ENCODE measurements around the gene SEMA5A. TPM values are rescaled to one million over a fixed set of nuclear protein-coding genes. Genes with fewer than 3 reads are reported as not detected.

Gene SEMA5A
- total RNA-seq, 1 donor: 57.0 TPM

DNA sequence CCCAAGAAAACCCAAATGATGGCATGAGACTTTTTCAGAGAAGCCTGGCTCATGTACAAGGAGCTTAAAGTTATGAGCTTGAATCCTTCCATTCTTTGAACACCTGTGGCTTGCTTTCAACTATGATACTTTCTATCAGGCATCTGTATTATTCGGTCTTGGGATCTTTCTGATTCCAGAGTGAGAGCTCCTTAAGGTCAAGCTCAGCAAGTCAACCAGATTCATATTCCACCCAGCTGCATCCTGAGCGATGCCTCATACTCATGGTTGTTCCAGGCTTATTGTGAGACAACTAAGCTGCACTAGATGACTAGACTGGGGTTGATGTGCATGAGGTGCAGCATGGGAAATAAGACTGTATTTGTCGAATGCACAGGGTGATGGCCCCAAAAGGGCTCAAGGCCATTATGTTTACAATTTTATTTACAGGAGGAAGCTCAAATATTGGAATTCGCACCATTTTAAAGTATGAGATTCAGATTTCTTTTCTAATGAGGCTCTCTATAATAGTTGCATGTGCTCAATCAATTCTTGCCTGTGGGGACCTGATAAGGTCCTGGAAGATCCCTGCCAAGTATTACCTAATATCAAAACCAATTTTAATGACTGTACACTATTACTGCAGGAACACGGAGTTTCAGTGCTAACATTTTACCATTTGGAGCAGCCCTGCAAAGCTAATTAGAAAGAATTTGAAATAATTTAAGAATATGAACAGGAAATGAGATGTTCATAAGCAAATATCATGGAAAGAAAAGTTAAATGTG lies 453.8 kb downstream of the SEMA5A start:
- DNase-seq (ENCODE audit: low read depth): no peak
- TF ChIP-seq, protein P1, sequence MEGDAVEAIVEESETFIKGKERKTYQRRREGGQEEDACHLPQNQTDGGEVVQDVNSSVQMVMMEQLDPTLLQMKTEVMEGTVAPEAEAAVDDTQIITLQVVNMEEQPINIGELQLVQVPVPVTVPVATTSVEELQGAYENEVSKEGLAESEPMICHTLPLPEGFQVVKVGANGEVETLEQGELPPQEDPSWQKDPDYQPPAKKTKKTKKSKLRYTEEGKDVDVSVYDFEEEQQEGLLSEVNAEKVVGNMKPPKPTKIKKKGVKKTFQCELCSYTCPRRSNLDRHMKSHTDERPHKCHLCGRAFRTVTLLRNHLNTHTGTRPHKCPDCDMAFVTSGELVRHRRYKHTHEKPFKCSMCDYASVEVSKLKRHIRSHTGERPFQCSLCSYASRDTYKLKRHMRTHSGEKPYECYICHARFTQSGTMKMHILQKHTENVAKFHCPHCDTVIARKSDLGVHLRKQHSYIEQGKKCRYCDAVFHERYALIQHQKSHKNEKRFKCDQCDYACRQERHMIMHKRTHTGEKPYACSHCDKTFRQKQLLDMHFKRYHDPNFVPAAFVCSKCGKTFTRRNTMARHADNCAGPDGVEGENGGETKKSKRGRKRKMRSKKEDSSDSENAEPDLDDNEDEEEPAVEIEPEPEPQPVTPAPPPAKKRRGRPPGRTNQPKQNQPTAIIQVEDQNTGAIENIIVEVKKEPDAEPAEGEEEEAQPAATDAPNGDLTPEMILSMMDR (IDR thresholded peaks at IDR 0.05; ENCODE audit: insufficient read depth, low read length): no peak
- no peak overlapping the region for H3K4me3 ChIP-seq (ENCODE audit: low read depth, low read length)

- TF ChIP-seq, protein P1 (IDR thresholded peaks at IDR 0.05; ENCODE audit: insufficient read depth, low read length): no peak
- no peak for DNase-seq (ENCODE audit: low read depth)
- no peak overlapping the region for H3K4me3 ChIP-seq (ENCODE audit: low read depth, low read length)
These were observed 455.4 kb downstream of the SEMA5A start for GRCh38 chr5:9090381-9091026.

GRCh38 chr5:9089893-9090292 lies 456.0 kb downstream of the SEMA5A start:
- TF ChIP-seq, protein P1 (IDR thresholded peaks at IDR 0.05; ENCODE audit: insufficient read depth, low read length): no peak
- no peak overlapping the region for H3K4me3 ChIP-seq (ENCODE audit: low read depth, low read length)
- DNase-seq (ENCODE audit: low read depth): no peak

DNA sequence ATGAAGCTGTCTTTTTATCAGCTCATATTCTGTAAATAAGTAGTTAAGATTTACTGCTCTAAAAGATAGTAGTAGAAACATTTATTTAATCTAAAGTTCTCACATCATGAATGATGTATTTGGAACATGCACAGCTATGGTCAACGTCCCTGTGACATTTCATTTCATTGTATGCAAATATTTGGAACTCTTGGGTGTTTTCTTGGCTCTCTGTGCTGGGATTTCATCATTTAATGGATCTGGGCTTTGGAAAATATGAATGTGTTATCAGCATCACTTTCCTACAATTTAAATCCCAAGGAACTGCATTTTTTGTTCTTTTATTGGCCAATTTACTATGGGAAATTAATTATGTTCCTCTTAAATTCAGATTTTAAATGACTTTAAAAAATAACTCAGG lies 462.9 kb downstream of the SEMA5A start:
- H3K4me3 ChIP-seq (ENCODE audit: low read depth, low read length): no peak overlapping the region
- DNase-seq (ENCODE audit: low read depth): peak; percentile 91
- TF ChIP-seq, protein P1 (IDR thresholded peaks at IDR 0.05; ENCODE audit: insufficient read depth, low read length): no peak

DNA sequence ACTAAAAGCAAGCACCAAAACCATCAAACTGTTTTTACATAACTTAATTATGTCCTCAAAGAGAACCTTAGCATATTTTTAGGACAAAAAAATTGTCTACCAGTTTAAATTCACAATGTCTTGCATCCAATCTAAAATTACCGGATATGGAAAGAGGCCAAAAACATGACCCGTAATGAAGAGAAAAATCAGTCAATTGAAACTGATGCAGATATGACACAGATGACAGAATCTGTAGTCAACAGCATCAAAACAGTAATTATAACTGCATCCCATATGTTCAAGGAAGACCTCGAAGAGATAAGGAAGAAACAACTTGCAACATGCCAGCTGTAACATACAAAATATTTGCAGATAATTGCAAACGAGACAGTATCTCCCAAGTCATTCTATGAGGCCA lies 473.2 kb downstream of the SEMA5A start:
- no peak for DNase-seq (ENCODE audit: low read depth)
- TF ChIP-seq, protein P1 (IDR thresholded peaks at IDR 0.05; ENCODE audit: insufficient read depth, low read length): no peak
- H3K4me3 ChIP-seq (ENCODE audit: low read depth, low read length): no peak overlapping the region

DNA sequence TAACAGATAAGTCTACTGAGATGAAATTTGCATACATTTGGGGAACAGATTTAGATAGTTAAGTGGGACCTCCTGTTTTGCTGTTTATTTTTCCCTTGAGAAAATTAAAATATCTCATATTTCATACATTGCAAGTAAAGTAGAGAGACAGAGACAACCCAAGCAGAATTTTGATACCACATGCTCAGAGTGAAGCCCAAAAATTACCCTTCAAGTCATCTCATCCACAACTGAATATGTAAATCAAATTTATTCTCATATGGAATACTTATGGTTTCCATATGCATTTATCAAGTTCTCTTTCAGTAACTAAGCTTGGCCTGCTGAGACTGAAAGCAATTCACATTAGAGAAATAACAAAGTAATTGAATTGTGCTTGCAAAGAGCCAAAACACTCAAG lies 474.4 kb downstream of the SEMA5A start:
- DNase-seq (ENCODE audit: low read depth): no peak
- TF ChIP-seq, protein P1 (IDR thresholded peaks at IDR 0.05; ENCODE audit: insufficient read depth, low read length): no peak
- H3K4me3 ChIP-seq (ENCODE audit: low read depth, low read length): no peak overlapping the region

Data from fibroblast of the aortic adventitia (primary cell).